GM12878 (cell line): ENCODE results near the gene HACD3. TPM values are rescaled to one million over a fixed set of nuclear protein-coding genes. Genes with fewer than 3 reads are reported as not detected.

ENCODE experiments used
- BCLAF1 ChIP-seq: fragments of 450-650 bp; IDR thresholded peaks from 2 replicates; pipeline ENCODE4 v1.6.1; 2017; ENCODE audit warnings: antibody characterized with exemption, mild to moderate bottlenecking, moderate library complexity
- FOXM1 ChIP-seq: IDR thresholded peaks from 2 replicates; pipeline ENCODE4 v1.6.1; 2012; ENCODE audit warnings: low read depth, mild to moderate bottlenecking, inconsistent platforms, low read length, moderate library complexity
- NFIC ChIP-seq: IDR thresholded peaks from 2 replicates; pipeline ENCODE4 v1.6.1; 2012; ENCODE audit warnings: low read depth, mild to moderate bottlenecking, inconsistent platforms, low read length, moderate library complexity
- PRDM15 ChIP-seq: fragments of 450-650 bp; formaldehyde crosslinking; IDR thresholded peaks from 2 replicates; pipeline ENCODE4 v1.4.0; 2020; ENCODE audit warnings: mild to moderate bottlenecking, moderate library complexity
- TCF12 ChIP-seq: IDR thresholded peaks from 2 replicates; pipeline ENCODE4 v1.6.1; 2011; ENCODE audit warnings: low read depth, mild to moderate bottlenecking, low read length
- ZBED1 ChIP-seq: IDR thresholded peaks from 2 replicates; pipeline ENCODE4 v1.6.1; 2016; ENCODE audit warnings: borderline replicate concordance
- polyA plus RNA-seq, 11 experiments: library from polyadenylated mRNA; depleted of rRNA in 4 of 11; unstranded in 6 of 11; stranded (reverse) in 5 of 11; fragments of >200 nt; fragmentation: Nextera tagmentation in 4 of 11; fragmentation: Illumina TruSeq in 1 of 11; extraction: Ambion mirVana in 4 of 11; extraction: Trizol in 1 of 11; gene quantifications; 1 replicate in 1 of 11; 2 replicates in 10 of 11; pipeline versions ENCODE4 v1.2.1 to v1.2.3, GENCODE V29; 2011 to 2016; ENCODE audit warnings: inconsistent platforms in 2 of 11, missing spikeins in 2 of 11, low read depth in 1 of 11
- total RNA-seq, 4 experiments: library from RNA; depleted of rRNA in 3 of 4; stranded (reverse); fragments of >200 nt in 3 of 4; fragmentation: Illumina TruSeq in 1 of 4; extraction: Trizol in 1 of 4; gene quantifications; 2 replicates each; pipeline versions ENCODE4 v1.2.1 to v1.2.3, GENCODE V29; 2013 to 2021

The HACD3 gene
- total and polyA plus RNA-seq, 10 of the 15 experiments (the other 5 are each of a cell fraction or from before 2014, with no cell fraction given): 25.9 to 75.8 (median 48.3) TPM

DNA sequence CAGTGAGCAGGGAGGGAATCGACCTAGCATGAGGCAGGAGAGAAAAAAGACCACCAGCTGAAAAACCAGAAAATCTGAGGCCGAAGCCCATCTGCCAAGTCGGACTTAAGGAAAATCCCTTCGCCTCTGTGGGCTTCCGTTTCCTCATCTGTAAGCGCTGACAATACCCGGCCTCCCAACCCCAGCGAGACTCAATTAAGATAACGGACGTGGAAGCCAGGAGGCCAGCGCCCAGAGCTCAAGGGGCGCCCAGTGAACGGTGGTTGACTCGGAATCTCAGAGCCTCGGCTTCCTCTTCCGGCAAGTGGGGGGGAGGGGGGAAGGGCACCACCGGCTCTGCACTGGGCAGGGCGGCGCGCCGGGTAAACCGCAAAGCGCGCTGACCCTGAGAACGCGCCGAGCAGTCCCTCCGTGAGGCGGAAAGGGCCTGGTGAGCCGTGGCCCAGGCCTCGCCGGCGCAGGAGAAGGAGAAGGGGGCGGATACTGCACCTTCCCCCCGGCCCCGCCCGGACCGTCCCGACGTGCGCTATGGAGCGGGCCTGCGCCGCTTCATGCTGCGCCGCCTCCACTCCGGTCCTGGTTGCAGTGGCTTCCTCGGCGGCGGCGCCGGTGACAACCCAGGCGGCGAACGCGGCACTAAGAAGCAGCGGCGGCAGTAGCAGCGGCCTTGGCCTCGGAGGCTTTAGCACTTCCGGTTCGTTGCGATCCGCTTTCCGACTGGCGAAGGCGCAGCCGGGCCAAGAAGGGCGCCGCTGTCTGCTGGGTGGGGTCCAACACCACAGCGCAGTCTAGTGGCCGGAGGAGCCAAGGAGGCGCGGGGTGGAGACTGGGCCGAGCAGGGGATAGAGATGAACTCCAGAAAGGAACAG is 13.0 kb upstream of the HACD3 start, which contains the start of gene DPP8 (continued):
- TF ChIP-seq BCLAF1 (no peak), NFIC (no peak; the same call in 1 of the 2 replicates), FOXM1 (no peak), PRDM15 (no peak), ZBED1 (peak; percentile 71; the same call in 1 of the 2 replicates), TCF12 (peak; percentile 58; the same call in 1 of the 2 replicates)
